Measurements from ENCODE around the gene LRRC27. TPM values are rescaled to one million over a fixed set of nuclear protein-coding genes. Genes with fewer than 3 reads are reported as not detected.

The LRRC27 gene
- total and polyA plus RNA-seq, 8 donors: 11.7 to 35.1 (median 28.3) TPM

- no peak for ATAC-seq
- no peak overlapping the region for H3K27ac ChIP-seq
- peaks cover 9 to 31% of the 10 kb centered on the region in 2 donors for H3K4me1 ChIP-seq
- no peaks in the 10 kb centered on the region for H3K36me3 ChIP-seq
- H3K4me3 ChIP-seq: no peak overlapping the region
- H3K9me3 ChIP-seq: no peaks in the 10 kb centered on the region
- TF ChIP-seq CTCF (IDR thresholded peaks at IDR 0.05): no peak
- intact Hi-C loops (cut with DNase I): no loop called here
- H3K27me3 ChIP-seq: no peaks in the 10 kb centered on the region
- no peak for DNase-seq
Observed at GRCh38 chr10:132392184-132392800, 60.3 kb downstream of the LRRC27 start.

DNA sequence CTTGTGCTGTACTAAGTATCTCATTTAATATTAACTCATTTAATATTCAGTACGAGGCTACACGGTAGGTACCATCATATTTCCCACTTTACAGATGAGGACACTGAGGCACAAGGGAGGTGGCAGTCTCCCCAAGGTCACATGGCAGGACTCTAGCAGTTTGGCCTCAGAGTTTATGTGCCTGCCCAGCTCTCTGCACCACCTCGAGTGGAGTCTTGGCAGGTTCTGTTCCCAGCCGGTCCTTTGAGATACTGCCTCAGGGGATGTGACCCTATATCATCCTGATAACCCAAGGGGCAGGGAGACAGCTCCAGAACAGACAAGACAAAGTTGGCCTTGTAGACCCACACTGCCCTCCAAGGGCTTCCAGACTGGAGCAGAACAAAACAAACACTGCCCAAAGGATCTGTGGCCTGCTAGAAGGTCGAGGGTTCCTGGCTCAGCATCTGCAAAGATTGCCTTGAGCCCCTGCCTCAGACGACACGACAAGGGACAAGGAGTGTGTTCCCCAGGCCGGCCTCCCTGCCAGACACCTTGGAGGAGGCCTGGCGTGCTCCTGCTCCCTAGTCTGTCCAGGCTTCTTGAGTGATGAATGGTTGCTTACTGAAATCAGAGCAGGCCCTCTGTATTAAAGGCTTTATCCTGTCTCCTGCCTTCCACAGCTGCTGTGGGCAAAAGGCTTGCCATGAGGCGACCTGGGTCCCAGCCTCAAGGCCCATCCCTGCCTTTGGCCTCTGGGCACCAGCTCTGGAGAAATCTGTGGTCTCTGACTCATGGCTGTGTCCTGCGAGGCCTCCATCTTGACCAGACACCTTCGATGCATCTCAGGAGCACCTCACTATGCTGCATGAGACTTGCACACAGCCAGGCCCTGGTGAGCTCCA lies 61.1 kb downstream of the LRRC27 start:
- H3K36me3 ChIP-seq: no peaks in the 10 kb centered on the region
- intact Hi-C loops (cut with DNase I): no loop called here
- ATAC-seq: no peak
- H3K27me3 ChIP-seq: no peaks in the 10 kb centered on the region
- H3K4me3 ChIP-seq: no peak overlapping the region
- TF ChIP-seq CTCF (IDR thresholded peaks at IDR 0.05): no peak
- peak in 1 of 4 donors; percentile 60 for DNase-seq
- peaks cover 7 to 33% of the 10 kb centered on the region in 2 donors for H3K4me1 ChIP-seq
- H3K9me3 ChIP-seq: no peaks in the 10 kb centered on the region
- no peak overlapping the region for H3K27ac ChIP-seq

GRCh38 chr10:132393695-132394181 lies 61.7 kb downstream of the LRRC27 start:
- H3K27ac ChIP-seq: no peak overlapping the region
- ATAC-seq: no peak
- peak in 1 of 4 donors; percentile 46 for DNase-seq
- TF ChIP-seq CTCF (IDR thresholded peaks at IDR 0.05): no peak
- no peaks in the 10 kb centered on the region for H3K36me3 ChIP-seq
- intact Hi-C loops (cut with DNase I): no loop called here
- H3K4me1 ChIP-seq: peaks cover 14 to 39% of the 10 kb centered on the region in 2 donors
- H3K9me3 ChIP-seq: no peaks in the 10 kb centered on the region
- H3K27me3 ChIP-seq: no peaks in the 10 kb centered on the region
- no peak overlapping the region for H3K4me3 ChIP-seq

DNA sequence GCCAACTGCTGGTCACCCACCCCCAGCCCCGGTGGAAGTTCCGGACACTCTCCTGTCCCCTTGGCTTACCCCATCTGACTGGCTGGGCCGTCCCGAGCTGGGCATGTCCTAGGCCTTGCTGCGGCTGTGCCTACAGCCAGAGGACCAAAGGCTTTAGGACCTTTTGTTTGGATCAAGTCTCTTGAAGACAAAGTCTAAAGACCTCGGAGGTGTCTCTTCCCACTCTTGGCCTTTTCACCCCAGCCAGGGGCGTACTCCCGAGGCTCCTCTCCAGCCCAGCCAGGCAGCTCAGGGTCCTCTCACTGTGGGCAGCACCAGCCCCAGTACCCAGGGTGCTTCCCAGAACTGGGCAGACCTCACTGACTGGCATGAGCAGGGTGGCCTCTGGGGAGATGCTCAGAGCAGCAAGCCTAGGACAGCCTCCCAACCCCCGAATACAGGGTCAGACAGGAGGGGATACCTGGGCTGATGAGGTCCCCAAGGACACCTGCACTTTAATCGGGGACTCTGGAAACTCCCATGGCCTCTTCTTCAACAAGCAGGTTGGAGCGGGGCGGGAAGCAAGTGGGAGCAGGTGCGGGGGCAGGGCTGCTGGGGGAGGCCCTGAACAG lies 62.3 kb downstream of the LRRC27 start:
- no peak for ATAC-seq
- DNase-seq: peak in 1 of 4 donors; percentile 63
- Histone ChIP-seq H3K9me3 (no peaks in the 10 kb centered on the region), H3K27ac (no peak overlapping the region), H3K4me3 (no peak overlapping the region), H3K27me3 (no peaks in the 10 kb centered on the region), H3K4me1 (peaks cover 18 to 39% of the 10 kb centered on the region in 2 donors), H3K36me3 (no peaks in the 10 kb centered on the region)
- TF ChIP-seq CTCF (IDR thresholded peaks at IDR 0.05): no peak
- intact Hi-C loops (cut with DNase I): no loop called here

All from left lung (tissue), 10 donors.